Activated CD8-positive, alpha-beta memory T cell treated with anti-CD3 and anti-CD28 coated beads, Interleukin-2, amount 50 U/mL, for 24 hours (primary cell): ENCODE data around the gene ZNF225.
"Not testable (repeated sequence)": the region's sequence is repeated elsewhere in the genome, so short reads cannot be mapped to it uniquely, and the experiment has no call there.

Experiments used
- DNase-seq: peaks from one replicate; pipeline ENCODE4 v3.0.0-alpha.2; 2020; ENCODE audit errors: extremely low read depth

ZNF225 gene

DNA sequence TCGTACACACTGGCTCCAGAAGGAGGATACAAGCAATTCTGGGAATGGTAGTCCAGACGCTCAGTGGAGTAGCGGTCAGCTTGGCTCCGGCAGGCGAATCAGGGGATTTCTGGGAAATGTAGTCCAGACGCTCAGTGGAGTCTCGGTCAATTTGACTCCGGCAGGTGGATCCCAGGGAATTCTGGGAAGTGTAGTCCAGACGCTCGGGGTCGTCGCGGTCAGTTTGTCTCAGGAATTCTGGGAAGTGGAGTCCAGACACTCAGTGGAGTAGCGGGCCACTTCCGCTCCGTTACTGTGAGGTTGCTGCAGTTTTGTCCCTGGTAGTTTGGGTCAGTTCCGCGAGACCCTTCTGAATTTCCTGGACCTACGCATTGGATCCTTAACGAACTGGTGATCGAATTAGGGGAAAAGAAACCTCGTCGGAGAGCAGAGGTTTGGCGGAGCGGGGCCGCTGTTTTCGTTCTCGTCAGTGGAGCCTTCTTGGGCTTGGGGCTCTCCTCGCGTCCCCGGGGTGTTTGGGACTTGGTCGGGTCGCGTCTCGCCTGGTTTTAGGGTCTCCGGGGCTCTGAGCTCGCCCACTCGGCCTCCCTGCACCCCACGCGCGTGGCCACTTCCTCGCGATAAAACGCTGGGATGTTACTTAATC, at the start of gene ZNF225:
TSS of gene ZNF225 (plus strand) at position 262 of the 646 bp plus-strand sequence. CDS start 2,429 bp downstream, outside the sequence.
- peak; percentile 71 for DNase-seq

GRCh38 chr19:44066305-44066704, 46.9 kb upstream of the ZNF225 start:
- DNase-seq = no peak

DNA sequence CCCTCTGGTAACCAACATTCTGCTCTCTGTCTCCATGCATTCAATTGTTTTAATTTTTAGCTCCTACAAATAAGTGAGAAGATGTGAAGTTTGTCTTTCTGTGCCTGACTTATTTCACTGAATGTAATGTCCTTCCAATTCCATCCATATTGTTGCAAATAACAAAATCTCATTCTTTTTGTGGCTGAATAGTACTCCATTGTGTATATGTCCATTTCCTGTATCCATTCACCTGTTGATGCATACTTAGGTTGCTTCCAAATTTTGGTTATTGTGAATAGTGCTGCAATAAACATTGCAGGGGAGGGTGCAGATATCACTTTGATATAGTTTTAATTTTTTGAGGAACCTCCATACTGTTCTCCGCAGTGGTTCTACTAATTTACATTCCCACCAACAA, 43.8 kb upstream of the ZNF225 start:
- DNase-seq = no peak

DNA sequence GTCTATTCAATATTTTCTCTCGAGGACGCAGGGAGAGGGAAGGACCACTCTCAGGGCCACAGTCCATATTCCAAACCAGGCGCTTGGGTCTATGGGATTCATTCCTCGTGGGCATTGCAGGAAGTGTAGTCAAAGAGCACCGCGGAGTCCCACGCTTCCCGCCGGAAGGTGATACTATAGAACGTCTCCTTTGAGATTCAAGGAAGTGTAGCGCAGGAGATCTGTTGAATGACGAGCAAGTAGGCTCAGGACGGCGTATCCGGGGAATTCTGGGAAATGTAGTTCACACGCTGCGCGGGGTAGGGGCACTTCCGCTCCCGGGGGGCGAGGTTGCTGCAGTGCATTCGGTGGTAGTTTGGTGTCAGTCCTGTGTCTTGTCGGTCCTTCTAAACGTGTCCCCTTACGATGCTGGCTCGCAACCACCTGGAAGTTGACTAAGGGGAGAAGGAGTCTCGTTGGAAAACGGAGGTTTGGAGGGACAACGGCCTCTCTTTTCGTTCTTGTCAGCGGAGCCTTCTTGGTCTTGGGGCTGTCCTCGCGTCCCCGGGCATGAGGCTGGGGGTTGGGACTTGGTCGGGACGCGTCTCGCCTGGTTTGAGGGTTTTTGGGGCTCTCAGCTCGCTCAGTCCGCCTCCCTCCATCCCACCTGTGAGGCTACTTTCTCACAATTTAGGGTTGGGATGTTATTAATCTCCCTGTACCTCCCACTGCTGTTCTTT, 41.2 kb upstream of the ZNF225 start, which contains the start of gene ZNF284:
TSS of gene ZNF284 (plus strand) at position 336 of the 719 bp plus-strand sequence. CDS start 4,231 bp downstream, outside the sequence.
- DNase-seq = peak; percentile 69

GRCh38 chr19:44072543-44073401, 40.4 kb upstream of the ZNF225 start:
- DNase-seq = no peak

DNA sequence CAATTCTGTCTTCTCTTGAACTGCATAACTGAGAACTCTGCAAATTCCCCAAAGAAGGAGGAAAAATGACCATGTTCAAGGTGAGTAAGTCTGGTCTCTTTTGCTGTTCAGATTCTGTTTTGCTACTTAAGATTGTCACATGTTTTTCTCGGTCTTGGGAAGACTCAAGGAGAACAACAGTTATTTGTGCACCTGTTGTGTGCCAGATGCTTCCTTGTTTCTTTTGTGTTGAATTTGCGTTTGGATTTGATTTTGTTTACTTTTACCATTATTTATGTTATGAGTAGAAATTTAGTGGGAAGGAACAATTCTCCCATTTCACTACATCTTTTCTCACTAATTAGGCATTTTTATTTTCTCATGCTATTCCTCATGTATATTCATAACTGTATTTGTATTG, 36.9 kb upstream of the ZNF225 start:
- DNase-seq = no peak

- DNase-seq = no peak
Measured at GRCh38 chr19:44092108-44092507, 21.1 kb upstream of the ZNF225 start.

DNA sequence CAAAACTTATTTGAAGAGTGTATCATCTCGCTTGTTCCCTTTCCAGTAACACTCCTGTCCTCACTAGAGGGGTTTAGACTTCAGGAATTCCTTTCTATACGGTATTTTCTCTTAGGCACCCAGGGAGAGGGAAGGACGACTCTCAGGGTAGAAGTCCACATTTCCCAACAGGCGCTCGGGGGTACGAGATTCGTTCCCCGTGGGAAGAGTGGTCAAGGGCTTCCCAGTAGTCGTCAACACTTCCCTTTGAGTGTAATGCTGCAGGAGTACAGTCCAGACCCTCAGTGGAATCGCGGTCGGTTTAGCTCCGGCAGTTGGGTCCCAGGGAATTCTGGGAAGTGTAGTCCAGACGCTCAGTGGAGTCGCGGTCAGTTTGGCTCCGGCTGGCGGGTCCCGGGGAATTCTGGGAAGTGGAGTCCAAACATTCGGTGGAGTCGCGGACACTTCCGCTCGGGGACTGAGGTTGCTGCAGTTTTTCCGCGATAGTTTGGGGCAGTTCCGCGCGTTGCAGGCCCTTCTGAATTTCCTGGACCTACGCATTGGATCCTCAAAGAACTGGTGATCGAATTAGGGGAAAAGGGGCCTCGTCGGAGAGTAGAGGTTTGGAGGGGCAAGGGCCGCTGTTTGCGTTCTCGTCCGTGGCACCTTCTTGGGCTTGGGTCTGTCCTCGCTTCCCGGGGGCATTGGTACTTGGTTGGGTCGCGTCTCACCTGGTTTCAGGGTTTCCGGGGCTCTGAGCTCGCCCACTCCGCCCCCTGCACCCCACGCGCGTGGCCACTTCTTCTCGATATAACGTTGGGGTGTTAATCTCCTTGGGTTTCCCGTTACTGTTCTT, 19.1 kb upstream of the ZNF225 start, which contains the start of gene ZNF224:
TSS of gene ZNF224 (plus strand) at position 431 of the 835 bp plus-strand sequence. CDS start 3,513 bp downstream, outside the sequence.
- peak; percentile 65 for DNase-seq

DNA sequence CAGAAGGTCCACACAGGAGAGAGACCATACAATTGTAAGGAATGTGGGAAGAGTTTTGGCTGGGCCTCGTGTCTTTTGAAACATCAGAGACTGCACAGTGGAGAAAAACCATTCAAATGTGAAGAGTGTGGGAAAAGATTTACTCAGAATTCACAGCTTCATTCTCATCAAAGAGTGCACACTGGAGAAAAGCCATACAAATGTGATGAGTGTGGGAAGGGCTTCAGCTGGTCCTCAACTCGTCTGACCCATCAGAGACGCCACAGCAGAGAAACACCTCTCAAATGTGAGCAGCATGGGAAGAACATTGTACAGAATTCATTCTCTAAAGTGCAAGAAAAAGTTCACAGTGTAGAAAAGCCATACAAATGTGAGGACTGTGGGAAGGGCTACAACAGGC, 5.4 kb upstream of the ZNF225 start:
- no peak for DNase-seq

- DNase-seq = no peak
Measured at GRCh38 chr19:44109458-44109857, 3.7 kb upstream of the ZNF225 start.

GRCh38 chr19:44111910-44112463, 1.2 kb upstream of the ZNF225 start:
- DNase-seq = no peak

DNA sequence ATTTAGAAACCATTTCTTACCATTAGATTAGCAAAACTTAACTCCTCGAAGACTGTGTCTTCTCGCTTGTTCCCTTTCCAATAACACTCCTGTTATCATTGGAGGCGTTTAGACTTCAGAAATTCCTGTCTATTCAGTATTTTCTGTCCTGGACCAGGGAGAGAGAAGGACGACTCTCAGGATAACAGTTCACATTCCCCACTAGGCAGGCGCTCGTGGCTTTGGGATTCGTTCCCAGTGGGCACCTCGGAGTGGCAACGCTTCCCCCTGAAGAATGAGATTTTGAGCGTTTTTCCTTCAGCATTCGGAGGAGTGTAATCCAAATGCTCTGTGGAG, 429 bp upstream of the ZNF225 start:
- no peak for DNase-seq

GRCh38 chr19:44113784-44114390, 688 bp downstream of the ZNF225 start:
- DNase-seq = no peak

DNA sequence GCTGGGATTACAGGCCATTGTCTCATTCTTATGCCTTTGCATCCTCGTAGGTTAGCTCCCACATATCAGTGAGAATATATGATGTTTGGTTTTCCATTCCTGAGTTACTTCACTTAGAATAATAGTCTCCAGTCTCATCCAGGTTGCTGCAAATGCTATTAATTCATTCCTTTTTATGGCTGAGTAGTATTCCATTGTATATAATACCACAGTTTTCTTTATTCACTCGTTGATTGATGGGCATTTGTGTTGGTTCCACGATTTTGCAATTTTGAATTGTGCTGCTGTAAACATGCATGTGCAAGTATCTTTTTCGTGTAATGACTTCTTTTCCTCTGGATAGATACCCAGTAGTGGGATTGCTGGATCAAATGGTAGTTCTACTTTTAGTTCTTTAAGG, 8.0 kb downstream of the ZNF225 start:
- DNase-seq = not testable (repeated sequence)

- no peak for DNase-seq
Measured at GRCh38 chr19:44131955-44132354, 18.8 kb downstream of the ZNF225 start.

DNA sequence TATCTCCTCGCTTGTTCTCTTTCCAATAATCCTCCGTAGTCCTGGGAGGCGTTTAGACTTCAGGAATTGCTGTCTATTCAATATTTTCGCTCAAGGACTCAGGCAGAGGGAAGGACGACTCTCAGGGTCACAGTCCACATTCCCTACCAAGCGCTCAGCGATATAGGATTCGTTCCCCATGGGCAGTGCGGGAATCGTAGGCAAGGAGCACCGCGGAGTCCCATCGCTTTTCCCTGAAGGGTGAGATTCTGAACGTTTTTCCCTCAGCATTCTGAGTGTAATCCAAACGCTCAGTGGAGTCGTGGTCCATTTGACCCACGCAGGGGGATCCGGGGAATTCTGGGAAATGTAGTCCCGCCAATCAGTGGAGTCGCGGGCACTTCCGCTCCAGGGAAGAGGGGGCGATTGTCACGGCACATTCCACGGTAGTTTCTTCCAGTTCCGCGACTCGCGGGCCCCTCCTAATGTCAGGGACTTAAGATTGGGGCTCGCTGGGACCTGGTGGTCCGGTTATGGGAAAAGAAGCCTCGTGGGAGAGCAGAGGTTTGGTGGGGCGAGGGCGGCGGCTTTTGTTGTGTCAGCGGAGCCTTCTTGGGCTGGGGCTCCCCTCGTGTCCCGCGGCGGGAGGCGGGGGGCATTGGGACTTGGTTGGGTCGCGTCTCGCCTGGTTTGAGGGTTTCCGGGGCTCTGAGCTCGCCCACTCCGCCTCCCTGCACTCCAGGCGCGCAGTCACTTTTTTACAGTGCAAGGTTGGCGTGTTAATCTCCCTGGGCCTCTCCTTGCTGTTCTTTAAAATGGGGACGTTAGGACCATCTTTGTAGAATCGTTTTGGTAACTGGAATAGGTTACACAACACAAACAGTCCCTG, 28.2 kb downstream of the ZNF225 start, which contains the start of gene ZNF234:
TSS of gene ZNF234 (plus strand) at position 364 of the 868 bp plus-strand sequence. CDS start 3,079 bp downstream, outside the sequence.
- peak; percentile 51 for DNase-seq

DNA sequence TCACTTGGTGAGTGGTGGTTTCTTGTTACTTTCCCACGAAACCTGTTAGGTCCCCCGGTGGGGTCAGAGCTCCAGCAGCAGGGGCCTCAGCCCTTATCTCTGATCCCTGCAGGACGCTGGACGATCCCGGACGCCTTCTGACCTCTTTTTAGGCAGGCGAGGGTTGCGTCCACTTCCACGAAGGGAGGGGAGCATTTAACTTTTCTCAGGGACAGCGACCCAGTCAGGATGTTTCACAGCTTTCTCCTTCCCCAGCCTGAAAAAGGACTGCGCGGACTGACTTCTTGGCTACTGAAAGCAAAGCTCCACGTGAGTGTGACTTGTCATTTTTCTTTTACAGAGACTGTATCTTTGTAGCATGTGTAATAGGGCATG, 28.8 kb downstream of the ZNF225 start:
- DNase-seq = no peak

GRCh38 chr19:44149776-44150175, 36.6 kb downstream of the ZNF225 start:
- no peak for DNase-seq

- no peak for DNase-seq
Measured at GRCh38 chr19:44151491-44151890, 38.3 kb downstream of the ZNF225 start.

- DNase-seq = no peak
Measured at GRCh38 chr19:44156475-44156874, 43.3 kb downstream of the ZNF225 start.
